MCF 10A (cell line): ENCODE measurements around the gene RAB36. TPM values are rescaled to one million over a fixed set of nuclear protein-coding genes. Genes with fewer than 3 reads are reported as not detected.

Source experiments
- BruUV-seq: library from RNA; stranded (reverse); fragments of 400-500 nt; replicated peaks from 2 replicates; lab custom pipeline; 2021; lab: Mats Ljungman, UMichigan
- CTCF ChIA-PET: fragments of 300-600 bp; sonication (Branson Sonifier 250); formaldehyde crosslinking; extraction: SDS; loops from one replicate; lab custom pipeline; 2021; ENCODE audit warnings: antibody characterized with exemption, inconsistent platforms; lab: Yijun Ruan, JAX
- POLR2A ChIA-PET: fragments of 300-600, 350-650 bp; sonication (Branson Sonifier 250); formaldehyde crosslinking; extraction: SDS; loops from one replicate; lab custom pipeline; 2020; ENCODE audit warnings: antibody characterized with exemption, inconsistent platforms; lab: Yijun Ruan, JAX
- DNase-seq: peaks from one replicate; pipeline ENCODE4 v3.0.0-alpha.2; 2018; ENCODE audit not compliant: unreplicated experiment
- H3K27ac Mint-ChIP-seq: one replicate; pipeline ENCODE4 v1.8.0; 2022; ENCODE audit warnings: mild to moderate bottlenecking, low read depth, mixed read lengths; ENCODE audit not compliant: unreplicated experiment
- H3K27me3 Mint-ChIP-seq: one replicate; pipeline ENCODE4 v1.8.0; 2022; ENCODE audit warnings: mixed read lengths; ENCODE audit not compliant: insufficient read depth, unreplicated experiment
- H3K36me3 Mint-ChIP-seq: one replicate; pipeline ENCODE4 v1.8.0; 2022; ENCODE audit warnings: mild to moderate bottlenecking, moderate library complexity, mixed read lengths; ENCODE audit not compliant: insufficient read depth, unreplicated experiment
- H3K4me1 Mint-ChIP-seq: one replicate; pipeline ENCODE4 v1.8.0; 2022; ENCODE audit warnings: mixed read lengths; ENCODE audit not compliant: insufficient read depth, unreplicated experiment
- H3K4me3 Mint-ChIP-seq: one replicate; pipeline ENCODE4 v1.8.0; 2022; ENCODE audit warnings: mild to moderate bottlenecking, moderate library complexity, mixed read lengths; ENCODE audit not compliant: unreplicated experiment
- H3K9me3 Mint-ChIP-seq: one replicate; pipeline ENCODE4 v1.8.0; 2022; ENCODE audit warnings: mixed read lengths; ENCODE audit not compliant: unreplicated experiment
- intact Hi-C: fragments of 100-400 bp; cut with micrococcal nuclease; formaldehyde crosslinking; loops from 2 replicates; pipeline ENCODE4 v1.14.1; 2022
- total RNA-seq: library from RNA; stranded (reverse); gene quantifications from 2 replicates; pipeline ENCODE4 v1.2.3, GENCODE V29; 2022
- TF ChIP-seq, protein P1 (sequence below): fragments of 200-600 bp; IDR thresholded peaks from one replicate; pipeline ENCODE4 v1.8.0; 2022; ENCODE audit warnings: antibody characterized with exemption, mild to moderate bottlenecking; ENCODE audit not compliant: unreplicated experiment

Gene RAB36
- total RNA-seq, 1 experiment from 2014 or later = 8.5 TPM

DNA sequence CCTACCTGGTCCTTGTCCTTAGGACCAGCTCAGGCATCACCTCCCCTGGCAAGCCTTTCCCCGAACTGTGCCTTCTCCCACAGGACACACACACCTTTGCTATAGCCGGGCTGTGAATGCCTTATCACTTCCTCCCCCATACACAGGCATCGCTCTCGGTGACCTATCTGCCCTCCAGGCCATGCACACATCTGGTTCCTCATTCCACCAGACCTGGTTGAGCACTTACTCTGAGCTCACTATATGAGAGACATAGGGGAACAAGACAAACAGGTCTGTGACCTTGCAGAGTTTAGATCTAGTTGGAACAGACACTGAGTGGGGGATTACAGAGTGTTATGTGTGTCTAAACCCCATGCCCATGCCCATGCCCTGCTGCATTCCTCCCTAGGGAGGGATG lies 31.9 kb downstream of the RAB36 start:
- DNase-seq = no peak
- intact Hi-C loops = no loop called here

DNA sequence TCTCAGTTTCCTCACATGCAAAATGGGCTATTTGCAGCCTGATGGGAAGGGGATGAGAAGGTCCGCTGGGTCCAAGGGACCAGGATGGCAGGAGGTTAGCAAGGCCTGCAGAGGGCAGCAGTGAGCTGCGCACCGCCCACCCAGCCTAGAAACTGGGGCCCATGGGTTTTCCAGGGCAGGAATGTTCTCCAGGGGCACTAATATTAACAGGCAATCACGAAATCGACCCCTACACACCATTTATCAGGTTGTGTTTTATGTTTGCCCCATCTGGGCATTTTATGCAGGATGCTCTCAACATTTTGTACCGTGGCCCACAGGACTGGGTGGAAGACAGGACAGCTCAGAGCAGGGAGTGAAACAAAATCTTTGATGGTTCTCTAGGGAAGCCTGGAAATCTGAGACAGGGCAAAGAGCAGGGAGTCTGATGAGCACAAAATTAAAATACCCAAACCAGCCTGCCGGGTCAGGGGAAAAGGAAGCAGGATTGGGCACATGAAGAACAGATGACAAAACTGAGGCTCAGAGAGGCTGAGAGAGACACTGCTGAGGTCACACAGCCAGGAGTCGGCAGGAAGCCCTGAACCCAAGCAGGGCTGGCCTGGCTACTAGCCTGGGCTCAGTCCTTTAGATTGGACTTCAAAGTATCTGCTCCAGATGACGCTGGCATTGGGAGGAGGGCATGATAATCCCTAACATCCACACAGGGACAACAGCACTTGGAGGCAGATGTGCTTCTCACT lies 33.4 kb downstream of the RAB36 start:
- no TSS peak for BruUV-seq
- intact Hi-C loops = loop anchor here (1.0 kb wide), 4 partner anchors 79 to 208 kb away; no protein-coding TSS in a partner anchor
- ChIA-PET CTCF (interaction anchor here (0.6 to 5.7 kb wide), 16 partner anchors 9 to 651 kb away, joined by 3 to 77 read pairs (median 7); no protein-coding TSS in a partner anchor), POLR2A (interaction anchor here (0.7 to 4.6 kb wide), 4 partner anchors 27 to 111 kb away, joined by 3 to 32 read pairs (median 5); no protein-coding TSS in a partner anchor)
- Mint-ChIP-seq H3K27ac (peak overlapping the region; percentile 78), H3K4me3 (peak overlapping the region; percentile 13), H3K27me3 (no peaks in the 10 kb centered on the region), H3K36me3 (no peaks in the 10 kb centered on the region), H3K4me1 (peaks cover 40% of the 10 kb centered on the region), H3K9me3 (peaks cover 10% of the 10 kb centered on the region)
- TF ChIP-seq, protein P1, sequence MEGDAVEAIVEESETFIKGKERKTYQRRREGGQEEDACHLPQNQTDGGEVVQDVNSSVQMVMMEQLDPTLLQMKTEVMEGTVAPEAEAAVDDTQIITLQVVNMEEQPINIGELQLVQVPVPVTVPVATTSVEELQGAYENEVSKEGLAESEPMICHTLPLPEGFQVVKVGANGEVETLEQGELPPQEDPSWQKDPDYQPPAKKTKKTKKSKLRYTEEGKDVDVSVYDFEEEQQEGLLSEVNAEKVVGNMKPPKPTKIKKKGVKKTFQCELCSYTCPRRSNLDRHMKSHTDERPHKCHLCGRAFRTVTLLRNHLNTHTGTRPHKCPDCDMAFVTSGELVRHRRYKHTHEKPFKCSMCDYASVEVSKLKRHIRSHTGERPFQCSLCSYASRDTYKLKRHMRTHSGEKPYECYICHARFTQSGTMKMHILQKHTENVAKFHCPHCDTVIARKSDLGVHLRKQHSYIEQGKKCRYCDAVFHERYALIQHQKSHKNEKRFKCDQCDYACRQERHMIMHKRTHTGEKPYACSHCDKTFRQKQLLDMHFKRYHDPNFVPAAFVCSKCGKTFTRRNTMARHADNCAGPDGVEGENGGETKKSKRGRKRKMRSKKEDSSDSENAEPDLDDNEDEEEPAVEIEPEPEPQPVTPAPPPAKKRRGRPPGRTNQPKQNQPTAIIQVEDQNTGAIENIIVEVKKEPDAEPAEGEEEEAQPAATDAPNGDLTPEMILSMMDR = peak; percentile 98
- DNase-seq = peak; percentile 64

More for the DNA sequence above, 31.9 kb downstream of the RAB36 start:
- Mint-ChIP-seq H3K27ac (no peak overlapping the region), H3K4me3 (no peak overlapping the region), H3K36me3 (no peaks in the 10 kb centered on the region), H3K27me3 (no peaks in the 10 kb centered on the region), H3K9me3 (peaks cover 10% of the 10 kb centered on the region), H3K4me1 (peaks cover 25% of the 10 kb centered on the region)
- CTCF ChIA-PET = interaction anchor here (0.7 to 5.7 kb wide), 16 partner anchors 14 to 308 kb away, joined by 3 to 77 read pairs (median 5); no protein-coding TSS in a partner anchor
- POLR2A ChIA-PET = interaction anchor here (4.6 kb wide), 1 partner anchor 105 kb away, joined by 32 read pairs; no protein-coding TSS in a partner anchor
- BruUV-seq = no TSS peak
- TF ChIP-seq, protein P1 = no peak

DNA sequence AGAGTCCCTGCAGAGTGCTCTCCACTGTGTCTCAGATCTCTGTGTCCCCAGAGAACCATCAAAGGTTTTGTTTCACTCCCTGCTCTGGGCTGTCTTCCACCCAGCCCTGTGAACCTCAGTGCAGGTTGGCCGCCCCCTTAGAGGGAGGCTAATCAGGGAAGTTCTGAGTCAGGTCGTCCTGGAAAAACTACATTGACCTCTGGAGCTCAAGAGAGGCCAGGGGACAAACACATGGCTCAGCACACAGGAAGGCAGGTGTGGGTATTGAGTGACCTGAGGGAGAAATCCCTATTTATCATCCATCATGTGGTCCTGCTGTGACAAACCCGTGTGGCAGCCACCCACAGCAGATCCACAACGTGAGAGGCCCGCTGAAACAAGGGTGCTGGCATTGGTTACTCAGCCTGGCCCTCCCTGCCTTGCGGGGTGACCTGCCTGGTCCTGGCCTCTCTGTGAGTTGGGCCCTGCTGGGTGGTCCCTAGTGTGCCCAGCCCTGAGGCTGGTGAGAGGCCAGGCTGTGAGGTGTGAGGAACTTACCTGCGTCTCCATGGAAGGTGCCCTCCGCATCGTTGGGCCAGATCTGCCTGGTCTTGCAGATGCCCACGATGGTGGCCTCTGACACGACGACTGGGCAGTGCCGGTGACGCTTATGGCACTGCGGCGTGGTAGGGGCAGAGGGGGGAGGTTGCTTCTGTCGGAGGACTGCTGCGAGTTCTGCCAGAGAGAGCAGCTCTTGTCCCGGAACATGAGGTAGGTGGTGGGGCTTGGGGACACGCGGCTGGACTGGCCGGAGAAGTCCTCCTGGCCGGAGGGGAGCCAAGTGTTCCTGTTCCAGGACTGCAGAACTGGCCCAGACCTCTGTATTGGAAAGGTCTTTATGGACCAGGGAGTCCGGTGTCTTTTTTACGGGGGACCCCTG lies 34.4 kb downstream of the RAB36 start:
- peaks cover 44% of the 10 kb centered on the region for H3K4me1 Mint-ChIP-seq
- peaks cover 2% of the 10 kb centered on the region for H3K36me3 Mint-ChIP-seq
- TF ChIP-seq, protein P1 = no peak
- intact Hi-C loops = loop anchor here (5.0 kb wide), 1 partner anchor 48 kb away; no protein-coding TSS in a partner anchor
- peaks cover 10% of the 10 kb centered on the region for H3K9me3 Mint-ChIP-seq
- CTCF ChIA-PET = interaction anchor here (0.6 to 5.7 kb wide), 11 partner anchors 11 to 653 kb away, joined by 3 to 77 read pairs (median 8); no protein-coding TSS in a partner anchor
- DNase-seq = peak; percentile 9
- no peaks in the 10 kb centered on the region for H3K27me3 Mint-ChIP-seq
- H3K4me3 Mint-ChIP-seq = peak overlapping the region; percentile 73
- H3K27ac Mint-ChIP-seq = peak overlapping the region; percentile 78
- POLR2A ChIA-PET = interaction anchor here (0.6 to 5.1 kb wide), 11 partner anchors 25 to 539 kb away, joined by 3 to 53 read pairs (median 4); no protein-coding TSS in a partner anchor
- no TSS peak for BruUV-seq
